ENCODE measurements around the gene ALS2.

- TF ChIP-seq, protein P1, sequence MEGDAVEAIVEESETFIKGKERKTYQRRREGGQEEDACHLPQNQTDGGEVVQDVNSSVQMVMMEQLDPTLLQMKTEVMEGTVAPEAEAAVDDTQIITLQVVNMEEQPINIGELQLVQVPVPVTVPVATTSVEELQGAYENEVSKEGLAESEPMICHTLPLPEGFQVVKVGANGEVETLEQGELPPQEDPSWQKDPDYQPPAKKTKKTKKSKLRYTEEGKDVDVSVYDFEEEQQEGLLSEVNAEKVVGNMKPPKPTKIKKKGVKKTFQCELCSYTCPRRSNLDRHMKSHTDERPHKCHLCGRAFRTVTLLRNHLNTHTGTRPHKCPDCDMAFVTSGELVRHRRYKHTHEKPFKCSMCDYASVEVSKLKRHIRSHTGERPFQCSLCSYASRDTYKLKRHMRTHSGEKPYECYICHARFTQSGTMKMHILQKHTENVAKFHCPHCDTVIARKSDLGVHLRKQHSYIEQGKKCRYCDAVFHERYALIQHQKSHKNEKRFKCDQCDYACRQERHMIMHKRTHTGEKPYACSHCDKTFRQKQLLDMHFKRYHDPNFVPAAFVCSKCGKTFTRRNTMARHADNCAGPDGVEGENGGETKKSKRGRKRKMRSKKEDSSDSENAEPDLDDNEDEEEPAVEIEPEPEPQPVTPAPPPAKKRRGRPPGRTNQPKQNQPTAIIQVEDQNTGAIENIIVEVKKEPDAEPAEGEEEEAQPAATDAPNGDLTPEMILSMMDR (conservative IDR thresholded peaks at IDR 0.05; ENCODE audit: low read depth, low read length): no peak
- TF ChIP-seq EZH2 (IDR thresholded peaks at IDR 0.05; ENCODE audit: borderline replicate concordance, low read depth, low read length, poor library complexity, severe bottlenecking): no peak
Measured at GRCh38 chr2:201821080-201821479, 40.3 kb upstream of the ALS2 start.

Measured in A673 (cell line).